Ishikawa (cell line): Measurements from ENCODE around the gene SYS1.

Experiments
- CEBPB ChIP-seq: IDR thresholded peaks from 2 replicates; pipeline ENCODE4 v1.6.1; 2012
- CREB1 ChIP-seq: IDR thresholded peaks from 2 replicates; pipeline ENCODE4 v1.6.1; 2012; ENCODE audit warnings: low read depth
- EGR1 ChIP-seq: IDR thresholded peaks from 2 replicates; pipeline ENCODE4 v1.6.1; 2012
- EP300 ChIP-seq: IDR thresholded peaks from 2 replicates; pipeline ENCODE4 v1.6.1; 2012; ENCODE audit warnings: borderline replicate concordance
- FOXM1 ChIP-seq: IDR thresholded peaks from 2 replicates; pipeline ENCODE4 v1.6.1; 2012; ENCODE audit warnings: low read depth, borderline replicate concordance
- NFIC ChIP-seq: IDR thresholded peaks from 2 replicates; pipeline ENCODE4 v1.6.1; 2012
- RAD21 ChIP-seq: IDR thresholded peaks from 2 replicates; pipeline ENCODE4 v1.6.1; 2012; ENCODE audit warnings: low read depth
- TAF1 ChIP-seq: IDR thresholded peaks from 2 replicates; pipeline ENCODE4 v1.6.1; 2012; ENCODE audit warnings: low read depth, mild to moderate bottlenecking
- TCF12 ChIP-seq: IDR thresholded peaks from 2 replicates; pipeline ENCODE4 v1.6.1; 2012; ENCODE audit warnings: low read depth
- TEAD4 ChIP-seq: IDR thresholded peaks from 2 replicates; pipeline ENCODE4 v1.6.1; 2012
- YY1 ChIP-seq: IDR thresholded peaks from 2 replicates; pipeline ENCODE4 v1.6.1; 2012; ENCODE audit warnings: low read depth
- ZBTB7A ChIP-seq: IDR thresholded peaks from 2 replicates; pipeline ENCODE4 v1.6.1; 2012; ENCODE audit warnings: low read depth
- TF ChIP-seq, protein P1 (sequence below): IDR thresholded peaks from 2 replicates; pipeline ENCODE4 v1.6.1; 2012; ENCODE audit warnings: low read depth, mild to moderate bottlenecking
- TF ChIP-seq, protein P2 (sequence below): IDR thresholded peaks from 2 replicates; pipeline ENCODE4 v1.6.1; 2012
- TF ChIP-seq, protein P3 (sequence below): IDR thresholded peaks from 2 replicates; pipeline ENCODE4 v1.6.1; 2012

SYS1 gene

DNA sequence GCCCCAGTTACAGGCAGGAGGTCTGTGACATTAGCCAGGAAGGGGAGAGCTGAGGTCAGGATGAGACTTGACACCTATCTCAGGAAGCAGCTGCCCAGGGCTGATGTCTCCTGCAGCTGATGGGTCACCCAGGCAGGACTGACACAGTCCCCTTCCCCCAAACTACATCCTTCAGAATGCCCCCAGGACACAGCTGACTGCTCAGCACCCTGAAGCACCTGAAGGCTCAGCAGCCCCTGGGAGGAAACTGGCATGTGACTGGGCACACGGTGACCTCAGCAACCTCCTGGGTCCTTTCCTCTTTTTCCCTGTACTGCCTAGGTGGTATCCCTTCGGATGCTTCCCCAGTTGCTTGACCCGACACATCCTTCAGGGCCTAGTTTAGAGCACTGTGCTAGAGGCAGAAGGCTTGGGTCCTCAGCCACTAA, 16.7 kb upstream of the SYS1 start:
- TF ChIP-seq TAF1: no peak
- no peak for TF ChIP-seq EP300

DNA sequence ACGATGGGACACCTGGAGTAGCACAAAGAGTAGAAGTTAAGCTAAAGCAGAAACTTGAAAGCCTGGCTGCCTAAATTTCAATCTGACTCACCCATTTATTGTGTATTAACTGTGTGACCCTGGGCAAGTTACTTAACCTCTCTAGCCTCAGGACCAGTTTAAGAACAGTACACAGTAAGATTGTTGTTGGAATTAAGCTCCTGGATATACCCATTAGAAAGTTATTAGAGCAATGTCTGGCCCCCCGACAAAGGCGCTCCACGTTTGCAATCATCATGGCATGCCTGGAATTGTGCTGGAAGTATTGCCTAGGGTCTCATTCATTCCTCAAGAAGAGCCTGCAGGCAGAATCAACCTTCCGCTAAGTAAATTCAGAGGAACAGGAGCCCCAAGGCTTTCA, 16.1 kb upstream of the SYS1 start:
- TF ChIP-seq TCF12 (no peak), EGR1 (no peak), YY1 (no peak), EP300 (no peak), FOXM1 (no peak), CEBPB (no peak), TEAD4 (no peak), RAD21 (no peak)
- TF ChIP-seq, protein P1, sequence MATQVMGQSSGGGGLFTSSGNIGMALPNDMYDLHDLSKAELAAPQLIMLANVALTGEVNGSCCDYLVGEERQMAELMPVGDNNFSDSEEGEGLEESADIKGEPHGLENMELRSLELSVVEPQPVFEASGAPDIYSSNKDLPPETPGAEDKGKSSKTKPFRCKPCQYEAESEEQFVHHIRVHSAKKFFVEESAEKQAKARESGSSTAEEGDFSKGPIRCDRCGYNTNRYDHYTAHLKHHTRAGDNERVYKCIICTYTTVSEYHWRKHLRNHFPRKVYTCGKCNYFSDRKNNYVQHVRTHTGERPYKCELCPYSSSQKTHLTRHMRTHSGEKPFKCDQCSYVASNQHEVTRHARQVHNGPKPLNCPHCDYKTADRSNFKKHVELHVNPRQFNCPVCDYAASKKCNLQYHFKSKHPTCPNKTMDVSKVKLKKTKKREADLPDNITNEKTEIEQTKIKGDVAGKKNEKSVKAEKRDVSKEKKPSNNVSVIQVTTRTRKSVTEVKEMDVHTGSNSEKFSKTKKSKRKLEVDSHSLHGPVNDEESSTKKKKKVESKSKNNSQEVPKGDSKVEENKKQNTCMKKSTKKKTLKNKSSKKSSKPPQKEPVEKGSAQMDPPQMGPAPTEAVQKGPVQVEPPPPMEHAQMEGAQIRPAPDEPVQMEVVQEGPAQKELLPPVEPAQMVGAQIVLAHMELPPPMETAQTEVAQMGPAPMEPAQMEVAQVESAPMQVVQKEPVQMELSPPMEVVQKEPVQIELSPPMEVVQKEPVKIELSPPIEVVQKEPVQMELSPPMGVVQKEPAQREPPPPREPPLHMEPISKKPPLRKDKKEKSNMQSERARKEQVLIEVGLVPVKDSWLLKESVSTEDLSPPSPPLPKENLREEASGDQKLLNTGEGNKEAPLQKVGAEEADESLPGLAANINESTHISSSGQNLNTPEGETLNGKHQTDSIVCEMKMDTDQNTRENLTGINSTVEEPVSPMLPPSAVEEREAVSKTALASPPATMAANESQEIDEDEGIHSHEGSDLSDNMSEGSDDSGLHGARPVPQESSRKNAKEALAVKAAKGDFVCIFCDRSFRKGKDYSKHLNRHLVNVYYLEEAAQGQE: no peak
- TF ChIP-seq, protein P2, sequence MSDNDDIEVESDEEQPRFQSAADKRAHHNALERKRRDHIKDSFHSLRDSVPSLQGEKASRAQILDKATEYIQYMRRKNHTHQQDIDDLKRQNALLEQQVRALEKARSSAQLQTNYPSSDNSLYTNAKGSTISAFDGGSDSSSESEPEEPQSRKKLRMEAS: no peak
- TF ChIP-seq, protein P3, sequence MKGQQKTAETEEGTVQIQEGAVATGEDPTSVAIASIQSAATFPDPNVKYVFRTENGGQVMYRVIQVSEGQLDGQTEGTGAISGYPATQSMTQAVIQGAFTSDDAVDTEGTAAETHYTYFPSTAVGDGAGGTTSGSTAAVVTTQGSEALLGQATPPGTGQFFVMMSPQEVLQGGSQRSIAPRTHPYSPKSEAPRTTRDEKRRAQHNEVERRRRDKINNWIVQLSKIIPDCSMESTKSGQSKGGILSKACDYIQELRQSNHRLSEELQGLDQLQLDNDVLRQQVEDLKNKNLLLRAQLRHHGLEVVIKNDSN: no peak

DNA sequence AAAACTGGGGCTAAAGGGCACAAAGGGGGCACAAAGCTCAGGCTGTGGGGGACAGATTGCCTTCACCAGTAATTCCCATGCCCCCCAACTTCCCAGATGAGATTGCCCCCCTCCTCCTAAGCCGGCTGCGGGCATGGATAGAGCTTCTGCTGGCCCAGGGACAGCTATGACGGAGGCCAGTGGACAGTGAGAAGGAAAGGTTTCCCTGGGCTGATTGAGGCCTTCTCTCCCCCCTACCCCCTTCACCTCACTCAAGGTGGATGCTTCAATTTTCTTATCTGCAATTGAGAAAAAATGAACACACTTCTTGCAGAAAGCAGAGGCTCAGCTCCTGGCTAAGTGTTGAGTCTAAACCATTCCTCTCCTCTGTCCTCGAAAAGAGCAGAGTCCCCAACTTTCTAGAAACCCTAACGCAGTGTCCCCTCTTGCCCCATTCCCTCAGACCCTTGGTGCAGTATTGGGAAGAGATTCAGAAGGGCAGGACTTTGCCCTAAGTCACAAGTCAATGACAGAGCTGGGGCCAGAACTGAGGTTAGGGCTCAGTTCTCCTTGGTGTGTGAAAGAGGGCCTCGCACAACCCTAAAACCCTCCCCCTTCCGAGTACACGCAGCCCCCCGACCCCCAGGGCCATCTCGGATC, 15.5 kb upstream of the SYS1 start:
- TF ChIP-seq CREB1 (no peak), ZBTB7A (0 out of 2 replicates have a peak, but pooled peaks have one; percentile 18), NFIC (no peak), TEAD4 (no peak)

DNA sequence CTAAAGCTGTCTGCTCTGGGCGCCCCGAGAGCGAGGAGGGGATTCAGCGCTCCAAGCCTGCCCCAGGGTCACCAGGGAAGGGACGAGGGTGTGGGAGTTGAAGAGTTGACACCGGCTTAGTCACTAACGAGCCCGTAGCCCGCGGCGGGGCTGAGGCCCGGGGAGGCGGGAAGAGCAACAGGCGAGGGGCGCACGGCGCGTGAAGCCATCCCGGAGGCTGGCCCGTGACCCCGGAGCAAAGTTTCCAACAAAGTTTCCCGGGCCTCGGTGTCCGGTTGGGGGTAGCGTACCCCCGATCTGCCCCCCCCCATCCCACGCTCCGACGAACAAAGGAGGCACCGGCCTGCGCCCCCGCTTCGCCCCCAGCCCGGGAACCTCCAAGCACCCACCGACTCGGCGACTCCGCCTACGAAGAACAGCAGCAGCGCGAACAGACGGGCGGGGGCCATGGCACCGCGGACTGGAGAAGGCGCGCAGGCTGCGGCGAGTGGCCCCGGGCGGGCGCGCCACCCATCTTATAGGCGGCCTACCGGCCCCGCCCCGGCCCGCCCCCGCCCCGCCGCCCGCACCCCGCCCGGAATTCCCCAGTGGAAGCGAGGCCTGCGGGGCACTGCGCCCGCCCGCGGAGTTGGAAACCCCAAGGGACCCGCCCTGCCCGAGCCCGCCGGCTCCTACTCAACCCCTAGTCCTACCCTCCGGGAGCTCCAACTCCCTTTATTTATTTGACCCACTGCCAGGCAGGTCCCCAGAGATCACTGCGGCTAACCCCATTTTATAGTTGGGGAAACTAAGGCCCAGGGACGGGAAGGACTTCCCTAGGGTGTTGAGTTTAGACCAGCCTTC, 14.8 kb upstream of the SYS1 start, which contains the start of gene SDC4:
TSS of gene SDC4 (minus strand) at position 489 of the 843 bp plus-strand sequence. CDS start at position 449, 40 bp downstream.
- TF ChIP-seq, protein P3: no peak
- no peak for TF ChIP-seq CEBPB
- TF ChIP-seq ZBTB7A: peak; percentile 25; the same call in 1 of the 2 replicates
- TF ChIP-seq TCF12: peak; percentile 6; the same call in 1 of the 2 replicates
- TF ChIP-seq TAF1: peak; percentile 74
- TF ChIP-seq, protein P2: peak; percentile 28; the same call in 1 of the 2 replicates
- TF ChIP-seq YY1: no peak

DNA sequence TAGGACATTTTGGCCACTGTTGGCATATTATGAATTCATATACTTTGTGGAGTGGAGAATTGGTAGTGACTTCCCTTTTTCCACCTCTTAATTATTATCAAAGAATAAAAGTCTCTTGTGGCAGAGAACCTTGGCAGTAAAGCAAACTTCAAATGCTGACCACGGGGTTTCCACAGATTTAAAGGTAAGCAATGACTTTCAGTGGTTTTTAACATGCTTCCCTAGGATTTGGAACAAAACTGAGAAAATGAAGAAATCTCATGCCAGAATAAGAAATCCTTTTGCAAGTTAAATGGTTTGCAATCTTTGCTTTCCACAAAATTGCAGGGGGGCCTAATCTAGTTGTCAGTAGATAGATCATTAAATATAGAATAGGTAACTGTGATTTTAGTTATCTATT, 12.7 kb upstream of the SYS1 start:
- no peak for TF ChIP-seq CREB1
- TF ChIP-seq, protein P1: no peak
- TF ChIP-seq TCF12: no peak
- no peak for TF ChIP-seq TEAD4
- TF ChIP-seq EGR1: no peak
- TF ChIP-seq RAD21: no peak

DNA sequence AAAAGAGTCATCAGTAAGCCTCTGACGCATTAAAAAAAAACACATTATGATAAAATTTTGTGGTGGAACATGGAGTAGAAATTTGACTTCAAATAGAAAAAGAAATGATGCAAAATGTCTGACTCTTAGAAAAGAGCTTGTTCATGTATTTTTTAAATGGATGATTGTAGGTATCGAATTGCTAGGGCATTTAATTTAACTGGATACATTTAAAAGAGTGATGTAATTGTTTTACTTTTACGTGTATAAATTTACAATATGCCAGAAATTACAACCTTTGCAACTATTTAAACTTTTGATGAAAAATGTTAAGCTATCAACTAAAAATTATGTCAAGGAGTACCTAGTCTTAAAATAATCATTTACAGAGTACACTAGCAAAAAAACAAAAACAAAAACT, 10.2 kb upstream of the SYS1 start:
- TF ChIP-seq NFIC (no peak), TAF1 (no peak), RAD21 (no peak), TEAD4 (no peak), TCF12 (no peak), EP300 (no peak), CEBPB (no peak), ZBTB7A (no peak)
- TF ChIP-seq, protein P2: no peak
